AML-193 (cell line): ENCODE data around the gene ARID3B.
"Not testable (repeated sequence)": the region's sequence is repeated elsewhere in the genome, so short reads cannot be mapped to it uniquely, and the experiment has no call there.

Experiments used
- DNase-seq, 2 experiments: peaks; one replicate each; lab custom pipeline; 2025; lab: John Stamatoyannopoulos, UW

The ARID3B gene

GRCh38 chr15:74540761-74541493 lies at the start of gene ARID3B:
Gene ARID3B, plus strand, starts transcription at chr15:74541220. Its CDS starts 2,717 bp downstream, at chr15:74543937.
- peak; percentile 94 to 97 for DNase-seq

- DNase-seq = no peak
Measured at GRCh38 chr15:74496648-74497047, 44.4 kb upstream of the ARID3B start.

GRCh38 chr15:74497584-74497983 lies 43.4 kb upstream of the ARID3B start:
- DNase-seq = no peak

- DNase-seq = no peak
Measured at GRCh38 chr15:74499366-74499765, 41.7 kb upstream of the ARID3B start.

- no peak for DNase-seq
Measured at GRCh38 chr15:74500401-74500800, 40.6 kb upstream of the ARID3B start.

GRCh38 chr15:74502301-74502700 lies 38.7 kb upstream of the ARID3B start:
- DNase-seq = no peak

GRCh38 chr15:74504418-74504817 lies 36.6 kb upstream of the ARID3B start:
- no peak for DNase-seq

- no peak for DNase-seq
Measured at GRCh38 chr15:74504836-74505235, 36.2 kb upstream of the ARID3B start.

- DNase-seq = no peak
Measured at GRCh38 chr15:74505837-74506514, 35.0 kb upstream of the ARID3B start.

GRCh38 chr15:74506515-74506840 lies 34.5 kb upstream of the ARID3B start:
- no peak for DNase-seq

GRCh38 chr15:74511583-74511982 lies 29.4 kb upstream of the ARID3B start:
- no peak for DNase-seq

- DNase-seq = not testable (repeated sequence)
Measured at GRCh38 chr15:74514059-74514458, 27.0 kb upstream of the ARID3B start.

GRCh38 chr15:74517096-74517495 lies 23.9 kb upstream of the ARID3B start:
- no peak for DNase-seq

GRCh38 chr15:74519311-74519710 lies 21.7 kb upstream of the ARID3B start:
- no peak for DNase-seq

GRCh38 chr15:74520407-74520806 lies 20.6 kb upstream of the ARID3B start:
- DNase-seq = no peak

GRCh38 chr15:74523982-74524381 lies 17.0 kb upstream of the ARID3B start:
- DNase-seq = no peak

GRCh38 chr15:74525309-74525708 lies 15.7 kb upstream of the ARID3B start:
- no peak for DNase-seq

- no peak for DNase-seq
Measured at GRCh38 chr15:74525945-74526344, 15.1 kb upstream of the ARID3B start.

- no peak for DNase-seq
Measured at GRCh38 chr15:74528876-74529275, 12.1 kb upstream of the ARID3B start.

- DNase-seq = no peak
Measured at GRCh38 chr15:74529921-74530320, 11.1 kb upstream of the ARID3B start.

GRCh38 chr15:74530771-74531143 lies 10.3 kb upstream of the ARID3B start:
- DNase-seq = no peak

- no peak for DNase-seq
Measured at GRCh38 chr15:74531144-74531811, 9.7 kb upstream of the ARID3B start.

- peak in 1 of 2 experiments; percentile 22 for DNase-seq
Measured at GRCh38 chr15:74535388-74536084, 5.5 kb upstream of the ARID3B start.
